ENCODE data around the gene GATA2. TPM values are rescaled to one million over a fixed set of nuclear protein-coding genes. Genes with fewer than 3 reads are reported as not detected.

Gene GATA2
- polyA plus RNA-seq (2013, experiment 1 of 2) = 66.4 TPM
- polyA plus RNA-seq (2013, experiment 2 of 2) = 59.3 TPM

DNA sequence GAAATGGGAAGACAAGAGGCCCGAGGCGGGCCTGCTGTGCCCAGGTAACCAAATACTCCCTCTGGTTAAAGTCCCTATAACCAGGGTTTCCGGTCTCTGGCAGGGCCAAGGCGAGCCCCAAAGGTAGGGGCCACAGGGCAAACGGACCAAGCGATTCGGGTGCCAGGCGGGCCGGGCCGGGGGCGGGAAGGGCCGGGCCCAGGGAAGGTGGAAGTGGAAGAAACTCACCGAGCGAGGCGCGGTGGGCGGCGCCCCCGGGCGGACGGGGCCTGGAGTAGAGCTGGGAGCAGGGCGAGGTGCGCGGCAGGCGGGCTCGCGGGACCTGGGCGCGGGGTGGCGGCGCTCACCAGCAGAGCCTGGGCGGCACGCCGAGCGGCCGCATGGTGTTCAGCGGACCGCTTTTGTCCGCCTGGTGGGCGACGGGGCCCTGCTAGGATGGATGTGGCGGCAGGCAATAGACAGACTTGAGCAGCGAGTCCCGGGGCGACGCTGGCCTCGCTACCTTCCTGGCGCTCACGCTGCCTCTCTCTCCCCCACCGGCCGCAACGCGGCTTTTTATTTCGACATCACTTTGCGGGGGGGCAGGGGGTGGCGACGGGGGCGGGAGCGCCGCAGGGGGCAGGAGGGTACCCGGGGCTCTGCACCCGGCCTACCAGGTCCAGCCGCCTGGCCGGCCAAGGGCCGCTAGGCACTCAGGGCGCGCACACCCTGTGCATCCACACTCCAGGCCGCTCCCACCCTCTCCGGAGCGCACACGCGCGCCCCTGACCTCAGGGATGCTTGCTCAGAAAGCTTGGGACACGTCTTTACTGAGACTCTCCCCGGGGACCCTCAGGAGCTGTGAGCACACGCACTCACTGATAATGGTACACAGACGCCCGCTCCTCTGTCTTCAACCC, at the start of gene GATA2:
Gene GATA2 (minus strand): TSS at position 531 of the 899 bp plus-strand sequence. CDS start 6,170 bp downstream, outside the sequence.
- Histone ChIP-seq H3K4me3 (ENCODE audit: extremely low read depth, insufficient read depth, low read length, poor library complexity, severe bottlenecking) (peak within 1 kb of the TSS; percentile 90), H3K9me3 (ENCODE audit: control insufficient read depth, low read length) (no peaks in the 10 kb centered on the region), H3K36me3 (ENCODE audit: control insufficient read depth, insufficient read depth, low read length) (peaks cover 4% of the 10 kb centered on the region), H3K27ac (ENCODE audit: low read depth, low read length, severe bottlenecking) (no peak within 1 kb of the TSS), H3K4me1 (ENCODE audit: control insufficient read depth, insufficient read depth, low read length, poor library complexity, severe bottlenecking) (peaks cover 33% of the 10 kb centered on the region)
- WGBS, 2 experiments (ENCODE audit: insufficient coverage in 2 of 2) = 4 to 5% methylated on average over 60 to 63 of the region's 78 CpGs

DNA sequence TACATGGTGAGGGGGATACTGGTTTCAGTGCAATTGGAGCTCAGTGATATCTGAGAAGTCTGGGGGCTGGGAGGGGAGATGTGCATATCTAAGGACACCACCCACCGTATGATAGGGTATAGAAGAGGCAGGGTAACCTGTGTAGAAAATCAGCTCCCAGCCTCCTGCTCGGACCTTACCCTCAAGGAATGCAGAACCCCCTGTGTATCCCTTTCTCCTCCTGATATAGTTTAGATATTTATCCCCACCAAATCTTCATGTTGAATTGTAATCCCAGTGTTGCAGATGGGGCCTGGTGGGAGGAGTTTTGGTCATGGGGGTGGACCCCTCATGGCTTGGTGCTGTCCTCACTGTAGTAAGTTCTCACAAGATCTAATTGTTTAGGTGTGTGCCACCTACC, 48.2 kb upstream of the GATA2 start:
- no CpG with 5 or more reads among the region's 2 CpGs for WGBS, 2 experiments (ENCODE audit: insufficient coverage in 2 of 2)

DNA sequence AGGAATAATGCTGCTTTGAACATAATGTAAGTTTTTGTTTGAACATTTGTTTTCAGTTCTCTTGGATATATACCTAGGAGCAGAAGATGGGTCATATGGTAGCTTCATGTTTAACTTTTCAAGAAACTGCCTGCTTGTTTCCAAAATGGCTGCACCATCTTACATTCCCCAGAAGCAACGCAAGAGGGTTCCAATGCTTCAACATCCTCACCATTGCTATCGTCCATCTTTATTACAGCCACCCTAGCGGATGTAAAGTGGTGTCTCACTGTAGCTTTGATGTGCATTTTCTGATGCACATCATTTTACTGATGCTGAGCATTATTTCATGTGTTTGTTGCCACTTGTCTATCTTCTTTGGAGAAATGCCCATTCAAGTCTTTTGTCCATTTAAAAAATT, 46.4 kb upstream of the GATA2 start:
- Histone ChIP-seq H3K27ac (ENCODE audit: low read depth, low read length, severe bottlenecking) (no peak overlapping the region), H3K4me3 (ENCODE audit: extremely low read depth, insufficient read depth, low read length, poor library complexity, severe bottlenecking) (no peak overlapping the region), H3K36me3 (ENCODE audit: control insufficient read depth, insufficient read depth, low read length) (no peaks in the 10 kb centered on the region), H3K4me1 (ENCODE audit: control insufficient read depth, insufficient read depth, low read length, poor library complexity, severe bottlenecking) (no peaks in the 10 kb centered on the region), H3K9me3 (ENCODE audit: control insufficient read depth, low read length) (no peaks in the 10 kb centered on the region)
- 80 to 100% methylated on average over 1 of the region's 3 CpGs for WGBS, 2 experiments (ENCODE audit: insufficient coverage in 2 of 2)

More for the DNA sequence above, 48.2 kb upstream of the GATA2 start:
- H3K36me3 ChIP-seq (ENCODE audit: control insufficient read depth, insufficient read depth, low read length) = no peaks in the 10 kb centered on the region
- no peak overlapping the region for H3K4me3 ChIP-seq (ENCODE audit: extremely low read depth, insufficient read depth, low read length, poor library complexity, severe bottlenecking)
- H3K9me3 ChIP-seq (ENCODE audit: control insufficient read depth, low read length) = no peaks in the 10 kb centered on the region
- no peaks in the 10 kb centered on the region for H3K4me1 ChIP-seq (ENCODE audit: control insufficient read depth, insufficient read depth, low read length, poor library complexity, severe bottlenecking)
- no peak overlapping the region for H3K27ac ChIP-seq (ENCODE audit: low read depth, low read length, severe bottlenecking)

DNA sequence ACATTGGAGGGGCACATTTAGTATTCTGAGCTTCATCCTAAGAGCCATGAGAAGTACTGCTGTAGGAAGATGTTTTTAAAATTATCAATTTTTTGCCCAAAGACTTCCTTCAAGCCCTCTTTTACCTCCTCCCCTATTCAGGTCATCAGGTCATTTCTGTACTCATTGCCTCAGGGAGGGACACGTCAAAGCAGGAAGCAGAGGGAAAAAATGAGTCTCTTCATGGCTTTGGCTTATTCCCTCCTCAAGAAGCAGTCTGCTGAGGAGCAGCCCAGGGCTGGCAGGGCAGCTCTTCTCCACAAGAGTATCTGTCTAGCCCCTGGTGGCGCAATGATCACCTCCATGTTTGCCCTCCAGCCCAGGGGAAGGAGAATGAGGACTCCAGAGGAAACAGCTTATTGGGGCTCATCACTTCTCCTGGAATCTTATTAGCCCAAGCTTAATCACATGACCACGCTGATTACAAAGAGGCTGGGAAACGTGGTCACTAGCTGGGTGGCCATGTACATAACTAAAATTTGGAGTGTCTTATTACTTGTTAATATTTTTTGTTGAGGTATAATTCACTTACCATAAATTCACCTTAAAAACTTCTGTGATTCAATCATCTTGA, 44.2 kb upstream of the GATA2 start:
- Histone ChIP-seq H3K36me3 (ENCODE audit: control insufficient read depth, insufficient read depth, low read length) (no peaks in the 10 kb centered on the region), H3K9me3 (ENCODE audit: control insufficient read depth, low read length) (no peaks in the 10 kb centered on the region), H3K4me1 (ENCODE audit: control insufficient read depth, insufficient read depth, low read length, poor library complexity, severe bottlenecking) (no peaks in the 10 kb centered on the region), H3K27ac (ENCODE audit: low read depth, low read length, severe bottlenecking) (no peak overlapping the region), H3K4me3 (ENCODE audit: extremely low read depth, insufficient read depth, low read length, poor library complexity, severe bottlenecking) (no peak overlapping the region)
- WGBS, 2 experiments (ENCODE audit: insufficient coverage in 2 of 2) = 56 to 67% methylated on average over 1 to 2 of the region's 4 CpGs

DNA sequence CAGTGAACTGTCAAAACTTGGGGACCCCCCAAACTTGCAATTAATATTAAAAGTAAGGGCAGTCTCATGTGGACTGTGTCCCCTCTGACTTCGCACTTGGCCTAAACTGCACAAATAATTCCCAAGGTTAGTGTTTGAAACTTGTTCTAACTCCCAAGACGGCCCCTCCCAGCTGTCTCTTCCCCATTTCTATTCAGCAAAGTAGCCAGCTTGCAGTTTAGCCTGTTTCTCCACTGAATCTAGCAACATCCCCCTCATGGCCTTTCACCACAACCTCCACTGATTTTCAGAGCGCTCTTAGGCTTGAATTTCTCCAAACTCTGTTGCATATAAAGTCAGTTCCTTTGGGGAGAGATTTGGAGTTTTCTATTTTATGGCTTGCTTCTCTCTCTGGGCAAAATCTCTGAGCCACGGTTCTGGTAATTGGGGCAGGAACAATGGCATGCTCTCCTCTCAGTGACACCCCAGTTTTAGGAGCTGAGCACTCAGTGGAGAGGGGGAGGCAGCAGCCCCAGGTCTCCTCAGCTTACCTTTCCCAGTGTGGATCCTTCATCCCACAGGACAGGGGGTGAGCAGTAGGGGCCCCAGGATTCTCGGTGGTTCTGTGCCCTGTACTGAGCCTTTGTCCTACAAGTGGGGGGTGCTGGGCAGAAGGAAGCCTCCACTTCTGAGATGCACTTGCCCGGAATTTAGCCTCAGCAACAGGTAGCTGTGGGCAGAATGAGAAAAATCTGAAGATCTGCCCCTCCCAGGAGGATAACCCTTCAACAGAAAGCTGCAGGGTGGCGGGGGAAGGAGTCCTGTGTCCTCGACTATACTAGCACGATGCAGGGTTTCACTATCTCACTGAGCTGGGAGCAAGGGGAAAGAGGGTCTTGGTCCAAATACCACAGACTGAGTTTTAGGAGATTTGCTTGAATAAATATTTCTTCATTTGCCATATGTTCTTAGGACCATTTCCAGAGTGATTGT, 39.3 kb upstream of the GATA2 start:
- Histone ChIP-seq H3K27ac (ENCODE audit: low read depth, low read length, severe bottlenecking) (no peak overlapping the region), H3K36me3 (ENCODE audit: control insufficient read depth, insufficient read depth, low read length) (no peaks in the 10 kb centered on the region), H3K9me3 (ENCODE audit: control insufficient read depth, low read length) (no peaks in the 10 kb centered on the region), H3K4me1 (ENCODE audit: control insufficient read depth, insufficient read depth, low read length, poor library complexity, severe bottlenecking) (no peaks in the 10 kb centered on the region), H3K4me3 (ENCODE audit: extremely low read depth, insufficient read depth, low read length, poor library complexity, severe bottlenecking) (no peak overlapping the region)
- WGBS, 2 experiments (ENCODE audit: insufficient coverage in 2 of 2) = 80 to 84% methylated on average over 2 to 4 of the region's 9 CpGs

DNA sequence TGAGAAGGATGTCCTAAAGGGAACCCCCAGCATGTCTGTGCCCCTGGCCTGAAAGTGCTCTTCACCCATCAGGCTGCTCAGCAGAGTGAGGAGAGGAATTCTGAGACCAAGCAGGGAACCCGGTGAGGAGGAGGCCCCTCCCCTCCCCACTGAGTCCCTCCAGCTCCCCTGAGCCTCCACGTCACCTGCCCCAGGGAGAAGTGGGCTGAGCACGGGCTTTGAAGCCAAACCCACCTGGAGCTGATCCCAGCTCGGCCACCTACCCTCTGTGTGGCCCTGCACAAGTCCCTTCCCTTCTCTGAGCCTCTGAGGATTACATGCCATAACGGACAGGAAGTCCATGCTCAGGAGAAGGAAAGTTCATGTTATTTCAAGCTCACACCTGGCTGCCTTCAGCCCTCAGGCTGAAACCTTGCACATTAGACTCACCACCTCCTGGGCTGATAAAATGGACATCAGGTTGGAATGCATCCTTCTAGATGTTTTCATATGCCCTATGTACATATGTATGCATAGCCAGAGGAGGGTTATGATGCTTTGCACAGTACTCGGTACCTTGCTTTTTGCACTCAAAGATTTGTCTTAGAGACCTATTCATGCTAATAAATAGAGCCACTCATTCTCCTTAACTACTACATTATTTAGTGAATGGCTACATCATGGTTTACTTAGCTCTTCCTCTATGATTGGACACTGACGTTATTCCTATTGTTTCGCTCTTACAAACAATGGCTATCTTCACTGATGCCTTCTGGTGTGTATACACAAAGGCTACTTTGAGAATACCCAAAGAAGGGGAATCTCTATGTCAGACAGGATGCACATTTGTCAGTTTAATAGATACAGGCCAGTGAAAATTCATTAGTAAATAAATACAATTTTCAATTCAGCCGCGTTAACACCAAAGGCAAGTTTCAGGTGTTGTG, 31.6 kb upstream of the GATA2 start:
- H3K4me3 ChIP-seq (ENCODE audit: extremely low read depth, insufficient read depth, low read length, poor library complexity, severe bottlenecking) = no peak overlapping the region
- 80 to 84% methylated on average over 7 of the region's 10 CpGs for WGBS, 2 experiments (ENCODE audit: insufficient coverage in 2 of 2)
- no peaks in the 10 kb centered on the region for H3K4me1 ChIP-seq (ENCODE audit: control insufficient read depth, insufficient read depth, low read length, poor library complexity, severe bottlenecking)
- no peaks in the 10 kb centered on the region for H3K36me3 ChIP-seq (ENCODE audit: control insufficient read depth, insufficient read depth, low read length)
- no peaks in the 10 kb centered on the region for H3K9me3 ChIP-seq (ENCODE audit: control insufficient read depth, low read length)
- H3K27ac ChIP-seq (ENCODE audit: low read depth, low read length, severe bottlenecking) = no peak overlapping the region

DNA sequence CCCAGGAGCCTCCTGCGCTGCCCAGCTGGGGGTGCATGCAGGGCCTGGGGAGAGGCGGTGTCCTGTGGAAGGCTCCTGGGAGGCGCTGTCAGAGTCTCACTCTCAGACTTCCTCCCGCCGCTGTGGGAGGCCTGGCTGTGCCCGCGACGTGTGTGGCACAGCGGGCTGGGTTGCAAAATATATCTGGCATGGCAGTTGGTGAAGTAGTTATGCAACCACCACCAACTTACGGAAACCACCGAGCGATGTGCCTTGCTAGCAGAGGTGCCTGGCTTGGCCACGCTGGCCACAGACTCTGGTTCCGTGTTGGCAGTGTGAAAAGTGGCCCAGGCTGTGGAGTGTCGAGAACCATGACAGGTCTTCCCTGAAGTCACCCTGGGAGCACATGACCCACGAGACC, 30.6 kb upstream of the GATA2 start:
- Histone ChIP-seq H3K27ac (ENCODE audit: low read depth, low read length, severe bottlenecking) (no peak overlapping the region), H3K4me1 (ENCODE audit: control insufficient read depth, insufficient read depth, low read length, poor library complexity, severe bottlenecking) (no peaks in the 10 kb centered on the region), H3K36me3 (ENCODE audit: control insufficient read depth, insufficient read depth, low read length) (no peaks in the 10 kb centered on the region), H3K9me3 (ENCODE audit: control insufficient read depth, low read length) (no peaks in the 10 kb centered on the region), H3K4me3 (ENCODE audit: extremely low read depth, insufficient read depth, low read length, poor library complexity, severe bottlenecking) (no peak overlapping the region)
- 96 to 97% methylated on average over 14 to 16 of the region's 16 CpGs for WGBS, 2 experiments (ENCODE audit: insufficient coverage in 2 of 2)

DNA sequence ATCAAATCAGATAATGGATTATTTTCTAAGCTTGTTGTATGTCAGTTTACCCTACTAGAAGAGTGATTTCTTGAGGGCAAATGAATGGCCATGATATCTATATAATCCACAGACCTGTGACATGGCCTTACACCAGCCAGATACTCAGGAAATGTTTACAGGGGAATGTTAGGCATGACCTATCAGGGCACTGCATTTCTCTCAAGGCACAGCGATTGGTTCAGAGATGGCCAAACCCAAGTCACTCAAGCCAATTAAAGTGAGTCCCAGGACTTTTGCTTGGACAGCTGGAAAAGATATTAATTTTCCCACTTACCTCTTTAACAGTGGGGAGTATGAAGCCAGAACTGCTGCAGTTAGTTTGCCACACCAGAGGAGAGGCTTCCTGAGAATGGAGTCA, 28.7 kb upstream of the GATA2 start:
- H3K9me3 ChIP-seq (ENCODE audit: control insufficient read depth, low read length) = no peaks in the 10 kb centered on the region
- H3K4me1 ChIP-seq (ENCODE audit: control insufficient read depth, insufficient read depth, low read length, poor library complexity, severe bottlenecking) = no peaks in the 10 kb centered on the region
- WGBS, 2 experiments (ENCODE audit: insufficient coverage in 2 of 2) = 89 to 100% methylated on average over 1 of the region's 1 CpG
- no peak overlapping the region for H3K27ac ChIP-seq (ENCODE audit: low read depth, low read length, severe bottlenecking)
- no peaks in the 10 kb centered on the region for H3K36me3 ChIP-seq (ENCODE audit: control insufficient read depth, insufficient read depth, low read length)
- H3K4me3 ChIP-seq (ENCODE audit: extremely low read depth, insufficient read depth, low read length, poor library complexity, severe bottlenecking) = no peak overlapping the region

DNA sequence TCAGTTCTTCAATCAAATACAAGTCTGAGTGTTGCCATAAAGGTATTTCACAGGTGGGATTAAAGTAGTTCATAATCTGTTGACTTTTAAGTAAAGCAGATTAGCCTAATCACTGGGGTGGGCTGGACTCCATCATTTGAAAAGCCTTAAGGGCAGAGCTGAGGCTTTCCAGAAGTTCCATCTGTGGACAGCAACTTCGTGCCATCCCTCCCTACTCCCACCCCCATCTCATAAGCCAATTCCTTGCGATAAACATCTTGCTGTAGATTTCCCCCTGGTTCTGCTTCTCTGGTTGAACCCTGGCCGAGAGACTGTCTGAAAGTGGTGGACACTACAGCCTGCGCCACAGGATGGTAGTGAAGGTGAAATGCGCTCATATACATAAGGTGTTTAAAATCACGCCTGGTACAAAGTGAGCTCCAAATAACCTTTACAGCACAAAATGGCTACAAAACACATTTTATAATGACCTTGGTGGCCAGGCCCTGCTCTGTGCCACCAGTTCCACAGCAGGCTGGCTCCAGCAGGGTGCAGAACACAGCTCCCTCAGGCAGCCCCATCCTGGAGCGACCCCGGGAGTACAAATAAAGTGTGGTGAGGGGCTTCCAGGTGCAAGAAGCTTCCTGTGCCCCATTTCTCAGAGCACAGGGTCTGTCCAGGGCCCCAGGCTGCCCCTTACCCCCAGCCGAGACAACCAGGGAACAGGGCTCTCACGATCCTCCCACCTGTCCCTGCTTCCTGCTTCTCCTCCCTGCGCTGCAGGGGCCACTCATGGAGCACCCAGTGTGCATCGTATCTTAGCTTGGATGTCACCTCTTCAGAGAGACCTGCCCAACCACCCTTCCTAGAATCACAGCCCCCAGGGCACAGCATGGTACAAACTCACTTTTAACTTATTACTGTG, 25.8 kb upstream of the GATA2 start:
- 81 to 91% methylated on average over 7 to 8 of the region's 12 CpGs for WGBS, 2 experiments (ENCODE audit: insufficient coverage in 2 of 2)
- Histone ChIP-seq H3K9me3 (ENCODE audit: control insufficient read depth, low read length) (no peaks in the 10 kb centered on the region), H3K36me3 (ENCODE audit: control insufficient read depth, insufficient read depth, low read length) (no peaks in the 10 kb centered on the region), H3K4me3 (ENCODE audit: extremely low read depth, insufficient read depth, low read length, poor library complexity, severe bottlenecking) (no peak overlapping the region), H3K4me1 (ENCODE audit: control insufficient read depth, insufficient read depth, low read length, poor library complexity, severe bottlenecking) (no peaks in the 10 kb centered on the region), H3K27ac (ENCODE audit: low read depth, low read length, severe bottlenecking) (no peak overlapping the region)

Measured in mesodermal cell (in vitro differentiated cells).